Spleen (tissue), 7 donors: Measurements from ENCODE around the gene SLC8A1.

Experiments used
- CTCF ChIP-seq, 11 experiments: fragments of 200-600 bp in 7 of 11; fragments of 450-650 bp in 4 of 11; sonication (generic) in 4 of 11; IDR thresholded peaks in 8 of 11; conservative IDR thresholded peaks in 3 of 11; 1 replicate in 7 of 11; 2 replicates in 4 of 11; pipeline versions ENCODE4 v1.4.0 to v1.8.0; 2016 to 2021; ENCODE audit warnings: antibody characterized with exemption in 11 of 11, inconsistent platforms in 4 of 11, mild to moderate bottlenecking in 1 of 11
- POLR2A ChIP-seq, 3 donors: fragments of 450-650 bp; IDR thresholded peaks; one replicate each; pipeline ENCODE4 v1.5.1; 2017; ENCODE audit warnings: antibody characterized with exemption in 3 of 3, mild to moderate bottlenecking in 1 of 3
- donor health status: DM: no; HTN: no; CAD: no; lungs with moderate emphysema.
- donor health status: DM: no; HTN: no; CAD: no.
- donor health status: DM: no; HTN: no; CAD: no.

GRCh38 chr2:40329739-40330030 is 122.2 kb downstream of the SLC8A1 start:
- TF ChIP-seq CTCF (IDR thresholded peaks at IDR 0.05 in 8 of 11, conservative IDR thresholded peaks at IDR 0.05 in 3 of 11) (no peak), POLR2A (IDR thresholded peaks at IDR 0.05) (no peak)
